ENCODE data around the gene ASXL2. TPM values are rescaled to one million over a fixed set of nuclear protein-coding genes. Genes with fewer than 3 reads are reported as not detected.

ASXL2 gene

GRCh38 chr2:25688236-25688635 is 190.1 kb downstream of the ASXL2 start:
- Histone ChIP-seq H3K4me2 (ENCODE audit: low read length) (no peak overlapping the region), H3K27me3 (ENCODE audit: insufficient read depth, low read length, poor library complexity) (no peaks in the 10 kb centered on the region), H3K4me1 (ENCODE audit: control insufficient read depth, low read depth, low read length) (no peaks in the 10 kb centered on the region), H2BK5ac (ENCODE audit: low read length) (no peak overlapping the region), H2BK120ac (ENCODE audit: low read depth, low read length) (no peak overlapping the region), H3K79me1 (ENCODE audit: low read length) (no peaks in the 10 kb centered on the region), H4K5ac (ENCODE audit: low read length) (no peak overlapping the region), H3K9ac (ENCODE audit: low read length) (no peak overlapping the region), H3K56ac (ENCODE audit: low read length) (no peak overlapping the region), H4K8ac (ENCODE audit: low read depth, low read length) (no peak overlapping the region), H3K27ac (ENCODE audit: low read depth, low read length) (no peak overlapping the region), H3K4ac (ENCODE audit: low read depth, low read length) (no peak overlapping the region), H3K4me3 (ENCODE audit: low read length) (no peak overlapping the region), H3K36me3 (ENCODE audit: control insufficient read depth, insufficient read depth, low read length) (no peaks in the 10 kb centered on the region), H3K79me2 (ENCODE audit: control insufficient read depth, insufficient read depth, low read length) (no peaks in the 10 kb centered on the region), H2BK15ac (replicated peaks; ENCODE audit: low read depth) (no peak overlapping the region), H3K23ac (ENCODE audit: low read length) (no peak overlapping the region), H3K18ac (ENCODE audit: low read length) (no peak overlapping the region), H2AK5ac (ENCODE audit: low read length) (no peak overlapping the region)
- DNase-seq = no peak
- WGBS (ENCODE audit: extremely low coverage, insufficient coverage, low lambda C conversion rate) = no CpG with 5 or more reads among the region's 6 CpGs

GRCh38 chr2:25685741-25686140 is 192.5 kb downstream of the ASXL2 start:
- Histone ChIP-seq H2BK120ac (ENCODE audit: low read depth, low read length) (no peak overlapping the region), H3K18ac (ENCODE audit: low read length) (no peak overlapping the region), H3K23ac (ENCODE audit: low read length) (no peak overlapping the region), H4K8ac (ENCODE audit: low read depth, low read length) (no peak overlapping the region), H3K36me3 (ENCODE audit: control insufficient read depth, insufficient read depth, low read length) (no peaks in the 10 kb centered on the region), H3K56ac (ENCODE audit: low read length) (no peak overlapping the region), H3K27ac (ENCODE audit: low read depth, low read length) (no peak overlapping the region), H4K5ac (ENCODE audit: low read length) (no peak overlapping the region), H3K4me3 (ENCODE audit: low read length) (no peak overlapping the region), H2AK5ac (ENCODE audit: low read length) (no peak overlapping the region), H3K4ac (ENCODE audit: low read depth, low read length) (no peak overlapping the region), H2BK15ac (replicated peaks; ENCODE audit: low read depth) (no peak overlapping the region), H3K4me1 (ENCODE audit: control insufficient read depth, low read depth, low read length) (no peaks in the 10 kb centered on the region), H3K79me2 (ENCODE audit: control insufficient read depth, insufficient read depth, low read length) (no peaks in the 10 kb centered on the region), H2BK5ac (ENCODE audit: low read length) (no peak overlapping the region), H3K27me3 (ENCODE audit: insufficient read depth, low read length, poor library complexity) (no peaks in the 10 kb centered on the region), H3K4me2 (ENCODE audit: low read length) (no peak overlapping the region), H3K9ac (ENCODE audit: low read length) (no peak overlapping the region), H3K79me1 (ENCODE audit: low read length) (no peaks in the 10 kb centered on the region)
- DNase-seq = no peak
- no CpG with 5 or more reads among the region's 2 CpGs for WGBS (ENCODE audit: extremely low coverage, insufficient coverage, low lambda C conversion rate)

GRCh38 chr2:25684577-25685473 is 193.5 kb downstream of the ASXL2 start:
- H2BK15ac ChIP-seq (replicated peaks; ENCODE audit: low read depth) = no peak overlapping the region
- H3K4me3 ChIP-seq (ENCODE audit: low read length) = no peak overlapping the region
- no peak overlapping the region for H4K8ac ChIP-seq (ENCODE audit: low read depth, low read length)
- no peaks in the 10 kb centered on the region for H3K79me2 ChIP-seq (ENCODE audit: control insufficient read depth, insufficient read depth, low read length)
- no peaks in the 10 kb centered on the region for H3K79me1 ChIP-seq (ENCODE audit: low read length)
- no peak overlapping the region for H3K4ac ChIP-seq (ENCODE audit: low read depth, low read length)
- no peak overlapping the region for H3K56ac ChIP-seq (ENCODE audit: low read length)
- no peak for DNase-seq
- H4K5ac ChIP-seq (ENCODE audit: low read length) = no peak overlapping the region
- H3K18ac ChIP-seq (ENCODE audit: low read length) = no peak overlapping the region
- no peaks in the 10 kb centered on the region for H3K4me1 ChIP-seq (ENCODE audit: control insufficient read depth, low read depth, low read length)
- no peaks in the 10 kb centered on the region for H3K36me3 ChIP-seq (ENCODE audit: control insufficient read depth, insufficient read depth, low read length)
- no peak overlapping the region for H3K23ac ChIP-seq (ENCODE audit: low read length)
- H3K27ac ChIP-seq (ENCODE audit: low read depth, low read length) = no peak overlapping the region
- WGBS (ENCODE audit: extremely low coverage, insufficient coverage, low lambda C conversion rate) = no CpG with 5 or more reads among the region's 20 CpGs
- H3K9ac ChIP-seq (ENCODE audit: low read length) = no peak overlapping the region
- no peaks in the 10 kb centered on the region for H3K27me3 ChIP-seq (ENCODE audit: insufficient read depth, low read length, poor library complexity)
- H2BK120ac ChIP-seq (ENCODE audit: low read depth, low read length) = no peak overlapping the region
- no peak overlapping the region for H2BK5ac ChIP-seq (ENCODE audit: low read length)
- no peak overlapping the region for H3K4me2 ChIP-seq (ENCODE audit: low read length)
- no peak overlapping the region for H2AK5ac ChIP-seq (ENCODE audit: low read length)

Small RNA genes within 50 kb of the gene (small RNA-seq; reads per million reads assigned to genes)
- gene NDUFB4P4 (ENCODE audit: insufficient read depth) = not detected
- not detected for gene RF00019 (ENCODE audit: insufficient read depth)
